ENCODE measurements around the gene GALNT10.

DNA sequence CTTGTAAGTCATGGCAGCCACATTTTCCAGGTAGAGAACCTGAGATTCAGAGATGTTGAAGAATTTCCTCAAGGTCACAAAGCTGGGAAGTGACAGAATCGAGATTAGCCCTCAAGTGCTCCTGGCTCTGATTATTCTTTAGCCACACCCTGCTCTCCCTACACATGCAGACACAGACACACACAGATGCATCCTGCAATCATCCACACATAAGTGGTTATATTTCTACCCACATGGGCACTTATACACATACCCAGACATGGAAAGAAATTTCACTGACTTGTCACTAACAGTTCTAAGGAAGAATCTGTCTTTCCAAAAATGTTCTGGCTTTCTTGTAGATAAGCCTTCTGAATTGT is 32.2 kb upstream of the GALNT10 start:
- TF ChIP-seq, protein P1, sequence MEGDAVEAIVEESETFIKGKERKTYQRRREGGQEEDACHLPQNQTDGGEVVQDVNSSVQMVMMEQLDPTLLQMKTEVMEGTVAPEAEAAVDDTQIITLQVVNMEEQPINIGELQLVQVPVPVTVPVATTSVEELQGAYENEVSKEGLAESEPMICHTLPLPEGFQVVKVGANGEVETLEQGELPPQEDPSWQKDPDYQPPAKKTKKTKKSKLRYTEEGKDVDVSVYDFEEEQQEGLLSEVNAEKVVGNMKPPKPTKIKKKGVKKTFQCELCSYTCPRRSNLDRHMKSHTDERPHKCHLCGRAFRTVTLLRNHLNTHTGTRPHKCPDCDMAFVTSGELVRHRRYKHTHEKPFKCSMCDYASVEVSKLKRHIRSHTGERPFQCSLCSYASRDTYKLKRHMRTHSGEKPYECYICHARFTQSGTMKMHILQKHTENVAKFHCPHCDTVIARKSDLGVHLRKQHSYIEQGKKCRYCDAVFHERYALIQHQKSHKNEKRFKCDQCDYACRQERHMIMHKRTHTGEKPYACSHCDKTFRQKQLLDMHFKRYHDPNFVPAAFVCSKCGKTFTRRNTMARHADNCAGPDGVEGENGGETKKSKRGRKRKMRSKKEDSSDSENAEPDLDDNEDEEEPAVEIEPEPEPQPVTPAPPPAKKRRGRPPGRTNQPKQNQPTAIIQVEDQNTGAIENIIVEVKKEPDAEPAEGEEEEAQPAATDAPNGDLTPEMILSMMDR (IDR thresholded peaks at IDR 0.05): no peak
- no peak for TF ChIP-seq EZH2 (IDR thresholded peaks at IDR 0.05)
